IPS-NIHi7 (cell line): ENCODE data around the gene RCOR1.

ENCODE experiments used
- DNase-seq: peaks from one replicate; pipeline ENCODE4 v3.0.0; 2012; ENCODE audit warnings: mixed read lengths; ENCODE audit errors: extremely low spot score

The RCOR1 gene

DNA sequence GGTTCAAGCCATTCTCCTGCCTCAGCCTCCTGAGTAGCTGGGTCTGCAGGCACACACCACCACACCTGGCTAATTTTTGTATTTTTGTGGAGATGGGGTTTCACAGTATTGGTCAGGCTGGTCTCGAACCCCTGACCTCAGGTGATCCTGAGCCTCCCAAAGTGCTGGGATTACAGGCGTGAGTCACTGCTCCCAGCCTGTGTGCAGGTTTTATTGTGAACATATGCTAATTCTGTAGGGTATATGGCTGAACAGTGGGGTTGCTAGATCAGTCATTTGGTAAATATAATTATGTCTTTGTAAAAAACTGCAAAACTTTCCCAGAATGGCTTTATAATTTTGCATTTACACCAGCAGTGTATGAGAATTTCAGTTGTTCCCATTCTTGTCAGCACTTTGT, 85.9 kb downstream of the RCOR1 start:
- DNase-seq: no peak

DNA sequence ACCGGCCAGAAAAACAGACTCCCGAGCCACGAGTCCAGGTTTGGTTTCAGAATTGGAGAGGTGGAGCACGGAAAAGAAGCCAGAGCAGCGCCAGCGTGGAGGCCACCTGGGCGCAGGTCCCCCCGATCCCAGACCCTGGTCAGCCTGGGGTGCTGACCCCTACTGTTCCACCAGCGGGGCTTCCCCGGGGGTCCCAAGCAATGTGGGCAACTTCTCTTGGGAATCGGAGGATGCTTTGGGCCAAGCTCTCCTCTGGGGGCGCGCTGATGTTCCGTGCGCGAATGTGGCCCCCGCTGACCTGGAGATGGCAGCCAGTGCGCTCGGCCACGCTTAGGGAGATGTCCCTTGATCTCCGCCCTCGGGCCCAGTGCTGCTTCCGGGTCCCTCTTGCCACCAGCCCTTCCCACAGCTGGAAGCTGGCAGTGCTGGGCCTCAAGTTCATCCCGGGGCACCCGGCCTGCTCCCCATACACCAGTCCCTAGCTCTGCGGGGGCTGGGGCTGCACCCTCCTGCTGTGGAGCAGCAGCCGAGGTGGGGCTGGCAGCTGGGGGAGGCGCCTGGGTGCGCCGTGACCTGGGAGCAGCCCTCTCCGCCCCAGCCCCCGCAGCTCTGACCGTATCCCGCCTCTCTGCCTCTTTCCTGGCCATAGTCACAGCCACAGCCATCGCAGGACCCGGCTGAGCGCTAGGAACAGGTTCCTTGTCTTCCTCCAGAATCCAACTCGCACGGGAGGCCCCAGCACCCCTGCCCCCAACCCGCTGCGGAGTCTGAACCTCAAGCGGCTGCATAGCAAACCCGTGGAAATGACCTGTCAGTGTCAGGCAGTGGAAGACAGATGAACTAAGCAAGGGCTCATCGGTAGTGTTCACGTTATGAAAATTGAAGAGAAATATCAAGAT, 91.2 kb downstream of the RCOR1 start:
- DNase-seq: peak; percentile 19

DNA sequence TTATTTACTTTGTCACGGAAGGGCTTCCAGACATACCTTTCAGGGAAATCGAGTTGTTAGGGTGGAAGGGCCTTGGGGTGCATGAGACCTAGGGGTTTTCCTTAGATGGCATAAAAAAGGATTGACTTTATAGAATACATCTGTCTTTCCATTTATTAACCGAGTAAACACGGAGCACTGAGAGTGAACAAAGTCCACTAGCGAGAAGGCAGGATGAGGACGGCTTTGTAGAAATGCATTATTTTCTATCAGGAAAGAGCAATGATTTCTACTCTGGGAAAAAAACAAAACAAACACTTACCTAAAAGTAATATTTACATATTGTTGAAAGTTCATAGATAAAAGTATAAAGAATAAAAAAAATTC, 91.8 kb downstream of the RCOR1 start:
- DNase-seq: no peak

DNA sequence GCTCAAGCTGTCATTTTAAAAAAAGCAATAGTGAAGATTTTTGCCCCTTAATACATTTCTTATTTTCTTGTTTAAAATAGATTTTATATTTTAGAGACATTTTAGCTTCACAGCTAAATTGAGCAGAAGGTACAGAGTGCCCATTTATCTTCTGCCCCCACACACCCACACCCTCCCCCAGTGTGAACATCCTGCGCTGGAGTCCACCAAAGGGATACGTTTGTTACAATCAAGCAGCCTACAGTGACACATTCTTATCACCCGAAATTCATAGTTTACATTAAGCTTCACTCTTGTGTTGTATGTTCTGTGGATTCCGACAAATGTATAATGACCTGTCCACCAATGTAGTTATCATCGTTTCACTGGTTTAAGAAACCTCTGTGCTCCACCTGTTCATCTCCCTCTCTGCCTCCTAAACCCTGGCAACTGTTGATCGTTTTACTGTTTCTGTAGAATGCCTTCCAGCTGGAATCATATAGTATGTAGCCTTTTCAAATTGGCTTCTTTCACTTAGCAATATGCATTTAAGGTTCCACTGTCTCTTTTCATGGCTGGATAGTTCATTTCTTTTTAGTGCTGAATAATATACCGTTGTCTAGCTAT, 93.8 kb downstream of the RCOR1 start:
- DNase-seq: no peak

DNA sequence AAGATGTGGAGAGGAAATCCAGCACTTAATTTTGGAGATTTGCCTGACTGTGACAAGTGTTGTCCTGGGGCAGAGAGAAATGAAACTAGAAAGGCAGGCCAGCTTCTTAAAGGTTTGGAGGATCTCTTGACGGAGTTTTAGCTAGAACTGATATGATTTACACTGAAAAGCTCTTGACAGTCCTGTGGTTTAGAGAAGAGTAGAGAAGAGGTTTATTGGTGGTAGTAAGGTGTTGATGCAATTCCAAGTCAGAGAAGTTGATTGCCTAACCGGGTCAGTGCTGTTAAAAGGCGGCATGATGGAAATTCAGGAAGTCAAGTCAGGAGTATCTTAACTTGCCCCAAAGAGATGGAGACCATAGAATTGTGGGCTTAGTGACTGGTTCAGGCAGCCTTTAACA, 95.8 kb downstream of the RCOR1 start:
- no peak for DNase-seq

DNA sequence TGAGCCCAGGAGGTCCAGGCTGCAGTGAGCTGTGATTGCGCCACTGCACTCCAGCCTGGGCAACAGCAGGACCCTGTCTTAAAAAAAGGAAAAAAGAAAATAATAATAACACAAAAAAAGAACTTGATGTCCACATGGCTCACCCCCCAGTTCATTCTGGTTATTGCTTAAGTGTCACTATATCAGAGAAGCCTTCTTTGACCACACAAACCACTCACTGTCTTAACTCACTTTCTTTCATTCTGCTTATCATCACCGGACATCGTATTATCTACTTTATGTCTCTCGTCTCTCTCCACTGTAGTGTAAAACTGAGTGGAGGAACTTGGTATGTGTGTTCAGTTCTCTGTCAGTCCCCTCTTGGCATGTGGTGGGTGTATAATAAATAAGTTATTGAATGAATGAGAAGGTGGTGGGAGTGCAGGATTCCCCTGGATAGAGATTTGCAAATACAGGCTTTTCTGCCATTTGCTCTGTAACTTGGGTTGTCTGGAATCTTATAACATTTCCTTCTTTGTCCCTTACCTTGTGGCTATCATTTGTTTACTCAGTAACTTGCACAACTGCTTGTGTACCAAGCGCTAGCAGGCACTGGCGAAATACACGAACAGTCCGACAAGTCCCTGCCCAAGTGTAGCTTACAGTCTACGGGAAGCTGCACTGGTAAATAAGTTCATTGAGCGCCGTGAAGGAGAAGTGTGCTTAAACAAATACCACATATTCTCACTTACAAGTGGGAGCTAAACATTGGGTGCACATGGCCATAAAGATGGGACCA, 98.2 kb downstream of the RCOR1 start:
- DNase-seq: no peak

DNA sequence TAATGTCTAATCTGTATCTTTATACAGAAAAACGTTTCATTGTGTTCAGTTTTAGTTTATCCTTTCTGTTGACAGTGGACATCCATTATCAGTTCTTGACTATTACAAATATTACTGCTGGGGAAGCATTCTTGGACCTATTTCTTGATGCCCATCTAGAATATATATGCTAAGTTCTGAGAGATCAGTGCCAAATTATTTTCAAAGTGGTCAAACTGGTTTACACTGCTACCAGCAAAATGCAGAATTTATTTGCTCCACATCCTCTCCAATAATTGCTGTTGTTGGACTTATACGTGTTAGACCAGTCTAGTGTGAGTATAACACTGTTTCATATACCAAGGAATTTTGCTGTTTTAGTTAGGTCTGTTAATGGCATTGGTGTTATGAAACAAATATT, 99.3 kb downstream of the RCOR1 start:
- no peak for DNase-seq

DNA sequence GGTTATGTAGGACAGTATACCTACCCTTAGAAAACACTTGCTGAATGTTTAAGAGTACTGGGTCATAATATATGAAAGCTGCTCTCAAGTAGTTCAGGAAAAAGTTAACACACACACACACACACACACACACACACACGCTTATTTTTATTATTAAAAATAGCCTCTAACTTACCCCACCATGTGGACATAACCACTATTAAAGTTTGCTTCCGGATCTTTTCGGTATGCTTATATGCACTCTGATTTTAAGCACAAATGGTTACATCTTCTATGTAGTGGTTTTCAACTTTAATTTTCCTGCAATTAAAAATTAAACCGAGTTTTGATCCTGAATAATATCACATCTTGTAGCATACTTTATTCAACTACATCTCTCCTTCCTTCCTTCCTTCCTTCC, 99.9 kb downstream of the RCOR1 start:
- no peak for DNase-seq

DNA sequence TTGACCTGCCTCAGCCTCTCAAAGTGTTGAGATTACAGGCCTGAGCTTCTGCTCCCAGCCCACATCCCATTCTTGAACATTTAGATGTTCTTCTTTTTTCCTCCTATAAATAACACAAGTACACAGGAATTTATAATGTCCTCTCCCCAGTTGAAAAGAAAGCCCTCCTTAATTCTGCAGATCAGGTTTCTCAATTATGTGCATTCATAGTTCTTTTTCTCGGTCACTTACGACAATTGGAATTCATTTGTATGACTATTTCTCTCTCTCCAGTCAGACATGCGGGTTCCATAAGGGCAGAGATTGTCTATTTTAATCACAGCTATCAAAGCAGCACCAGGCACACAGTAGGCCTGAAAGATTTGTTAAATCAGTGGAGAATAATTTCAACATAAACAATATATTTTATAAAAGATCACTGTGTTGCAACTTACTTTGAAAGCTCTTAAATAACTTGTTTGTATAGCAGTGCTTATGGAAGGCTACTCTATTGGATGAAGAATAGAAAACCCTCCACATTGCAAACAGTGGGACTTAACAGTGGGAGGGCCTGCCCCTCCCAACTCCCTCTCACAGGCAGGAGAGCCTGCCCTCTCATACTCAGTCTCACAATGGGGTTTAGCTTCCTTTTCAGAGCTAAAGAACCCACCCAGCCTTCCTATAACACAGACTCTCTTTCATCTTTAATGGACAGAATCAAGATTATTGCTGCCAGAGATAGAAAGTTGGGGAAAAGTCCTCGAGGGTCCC, 100.7 kb downstream of the RCOR1 start:
- DNase-seq: peak; percentile 58

DNA sequence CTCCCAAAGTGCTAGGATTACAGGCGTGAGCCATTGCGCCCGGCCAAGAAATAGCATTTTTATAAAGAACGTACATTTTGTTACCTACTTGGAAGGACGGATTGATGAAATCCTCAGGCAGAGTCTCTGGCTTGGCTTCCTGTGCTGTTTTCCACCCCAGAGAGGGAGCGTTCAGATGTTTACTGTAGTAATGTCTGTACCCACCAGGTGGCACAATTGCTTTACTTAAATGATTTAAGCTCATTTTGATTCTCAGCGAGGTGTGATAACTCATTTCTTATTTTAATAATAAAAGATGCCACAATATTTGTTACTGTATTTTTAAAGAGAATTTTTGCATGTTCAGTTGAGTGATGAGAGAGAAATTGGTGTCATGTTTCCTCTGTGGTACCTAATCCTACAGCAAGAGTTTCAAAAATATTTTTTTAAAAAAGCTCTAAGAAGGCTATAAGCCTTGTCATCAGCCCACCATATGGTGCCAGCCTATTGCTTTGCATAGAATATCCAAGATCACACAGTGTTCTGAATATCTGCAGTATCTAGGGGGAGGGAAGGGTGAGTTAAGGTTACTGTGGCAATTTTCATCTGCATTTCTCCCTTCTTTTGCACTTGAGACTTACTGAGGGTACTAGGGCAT, 102.2 kb downstream of the RCOR1 start:
- peak; percentile 84 for DNase-seq

DNA sequence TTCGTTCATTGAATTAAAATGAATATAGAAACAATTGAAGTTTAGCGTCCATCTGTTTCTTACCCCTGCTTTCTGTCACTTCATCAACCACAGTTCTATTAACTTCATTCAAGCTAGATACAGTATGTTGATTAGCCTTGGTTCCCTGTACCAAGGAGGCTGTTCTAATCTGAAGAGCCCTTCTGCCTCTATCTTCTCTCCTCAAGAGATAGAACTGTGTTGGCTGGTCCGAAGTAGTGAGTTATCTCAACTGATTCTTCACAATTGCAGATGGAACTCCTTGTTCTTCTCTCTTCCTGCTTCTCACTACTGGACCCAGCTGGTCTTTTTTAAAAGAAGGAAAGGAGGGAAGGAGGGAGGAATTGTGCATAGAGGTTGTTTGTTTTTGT, 102.7 kb downstream of the RCOR1 start:
- no peak for DNase-seq

DNA sequence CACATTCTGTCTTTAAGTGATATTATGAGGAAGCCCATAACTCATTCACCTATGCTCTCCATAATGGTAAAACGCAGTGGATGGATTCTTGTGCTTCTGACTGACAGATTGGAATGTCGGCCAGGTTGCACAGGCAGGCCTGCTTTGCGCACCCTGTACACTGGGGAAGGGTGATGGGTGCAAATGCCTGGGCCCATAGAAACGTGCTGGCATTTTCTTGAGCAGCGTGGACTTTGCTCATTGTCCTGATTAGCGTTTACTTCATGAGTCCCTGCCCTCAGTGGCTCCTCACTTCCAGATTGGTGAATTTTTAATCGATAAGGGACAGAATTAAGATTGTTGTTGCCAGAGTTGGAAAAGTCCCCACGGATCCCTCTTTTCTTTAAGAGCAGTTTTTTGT, 103.9 kb downstream of the RCOR1 start:
- DNase-seq: no peak

DNA sequence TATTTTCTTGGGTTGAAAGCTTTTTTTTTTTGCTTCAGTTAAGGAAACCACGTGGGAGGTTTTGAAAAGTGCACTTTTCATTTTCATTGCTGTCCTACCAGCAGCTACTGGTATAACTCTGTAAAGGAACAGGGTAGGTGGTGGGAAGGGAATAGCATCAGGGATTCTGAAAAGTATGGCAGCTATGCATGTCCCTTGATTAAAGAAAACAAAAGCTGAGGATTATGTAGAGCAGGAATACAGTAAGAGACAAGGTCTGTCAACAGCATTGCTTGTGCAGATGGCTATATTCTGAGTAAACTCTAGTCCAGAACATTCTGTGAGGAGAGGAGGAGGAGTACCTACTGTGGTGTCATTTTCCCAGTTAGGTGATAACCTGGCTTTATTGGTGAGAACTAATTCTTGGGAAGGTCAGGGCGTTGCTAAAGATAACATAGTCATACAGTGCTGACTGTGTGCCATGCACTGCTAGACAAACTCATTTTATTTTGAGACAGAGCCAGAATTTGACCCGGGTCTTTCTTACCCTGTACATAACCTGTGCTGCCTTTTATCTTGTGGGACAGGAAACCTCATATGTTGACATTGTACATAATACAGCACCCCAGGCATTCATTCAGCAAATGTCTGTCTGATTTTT, 104.5 kb downstream of the RCOR1 start:
- DNase-seq: no peak

DNA sequence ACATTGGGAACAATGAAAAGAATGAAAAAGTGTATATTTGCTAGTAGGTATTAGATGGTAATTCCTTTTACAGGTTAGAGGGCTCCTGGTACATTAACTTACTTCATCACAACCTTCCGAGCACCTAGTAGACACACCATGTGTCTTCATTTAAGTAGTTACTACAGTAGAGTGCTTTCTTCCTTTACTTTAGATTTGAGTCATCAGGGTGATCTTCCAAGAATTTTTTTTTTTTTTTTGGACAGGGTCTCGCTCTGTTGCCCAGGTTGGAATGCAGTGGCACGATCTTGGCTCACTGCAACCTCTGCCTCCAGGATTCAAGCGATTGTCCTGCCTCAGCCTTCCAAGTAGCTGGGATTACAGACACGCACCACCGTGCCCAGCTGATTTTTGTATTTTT, 105.1 kb downstream of the RCOR1 start:
- DNase-seq: no peak

DNA sequence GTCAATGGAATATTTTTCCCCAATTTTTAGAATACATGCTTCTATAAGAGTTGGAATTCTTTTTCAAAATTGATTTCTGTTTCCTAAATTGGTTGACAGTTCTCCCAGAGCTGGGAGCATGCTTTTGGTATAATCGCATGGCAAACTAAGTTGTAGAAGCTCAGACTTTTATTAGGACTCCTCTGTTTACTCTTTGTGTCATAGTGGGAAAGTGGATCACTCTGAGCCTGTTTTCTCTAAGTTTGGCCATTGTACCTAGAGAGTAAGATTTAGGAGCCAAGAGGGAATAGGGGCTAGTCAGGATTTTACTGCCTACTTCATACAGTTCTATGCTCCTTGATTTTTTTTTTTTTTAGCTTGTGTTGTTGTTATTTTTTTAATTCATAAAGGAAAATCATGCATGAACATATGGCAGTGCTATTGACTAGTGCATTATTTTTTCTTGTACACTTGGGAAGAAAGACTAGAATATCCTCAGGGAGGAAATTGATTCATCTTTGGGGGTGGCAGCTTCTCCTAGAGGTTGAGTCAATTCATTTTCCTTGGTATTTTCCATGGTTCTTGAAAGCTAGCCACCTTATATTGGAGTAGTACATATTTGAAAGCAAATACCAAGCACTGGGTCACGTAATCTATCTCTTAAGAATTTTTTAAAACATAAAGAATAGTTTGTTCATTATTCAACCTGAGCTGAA, 107.1 kb downstream of the RCOR1 start:
- DNase-seq: no peak

DNA sequence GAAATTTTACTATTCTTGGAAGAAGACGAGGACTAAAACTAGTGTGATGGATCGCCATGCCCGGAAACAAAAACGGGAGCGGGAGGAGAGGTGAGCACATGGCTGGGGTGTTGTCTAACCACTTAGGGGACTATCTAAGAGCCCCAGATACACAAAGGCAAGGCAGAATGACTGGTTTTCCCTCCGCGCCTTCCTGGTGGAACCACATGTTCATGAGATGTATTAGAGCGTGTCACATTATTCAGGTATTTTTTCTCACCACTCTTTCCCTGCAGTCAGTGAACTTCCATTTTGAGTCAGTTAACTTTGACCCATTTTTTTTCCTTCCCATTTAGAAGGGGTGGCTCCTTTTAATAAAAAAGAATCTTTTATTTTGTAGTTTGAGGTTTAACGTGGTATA, 116.0 kb downstream of the RCOR1 start:
- DNase-seq: no peak

DNA sequence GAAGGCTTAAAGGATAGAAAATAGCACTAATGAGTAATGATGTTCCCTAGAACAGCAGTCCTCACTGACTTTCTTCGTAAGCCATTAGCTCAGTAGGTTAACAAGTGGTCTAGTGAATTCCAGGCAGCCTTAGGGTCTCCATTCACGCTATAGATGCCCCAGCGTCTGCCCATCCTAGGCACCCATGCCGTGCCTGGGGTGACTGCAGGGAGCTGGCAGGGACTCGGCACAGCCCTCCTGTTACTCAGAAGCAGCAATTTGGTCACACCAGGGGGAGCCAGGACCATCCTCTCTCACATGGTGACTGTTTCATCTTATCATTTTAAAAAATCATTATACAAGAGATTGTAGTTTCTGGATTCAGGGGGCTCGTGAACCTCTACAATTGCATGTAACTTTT, 118.8 kb downstream of the RCOR1 start:
- no peak for DNase-seq

DNA sequence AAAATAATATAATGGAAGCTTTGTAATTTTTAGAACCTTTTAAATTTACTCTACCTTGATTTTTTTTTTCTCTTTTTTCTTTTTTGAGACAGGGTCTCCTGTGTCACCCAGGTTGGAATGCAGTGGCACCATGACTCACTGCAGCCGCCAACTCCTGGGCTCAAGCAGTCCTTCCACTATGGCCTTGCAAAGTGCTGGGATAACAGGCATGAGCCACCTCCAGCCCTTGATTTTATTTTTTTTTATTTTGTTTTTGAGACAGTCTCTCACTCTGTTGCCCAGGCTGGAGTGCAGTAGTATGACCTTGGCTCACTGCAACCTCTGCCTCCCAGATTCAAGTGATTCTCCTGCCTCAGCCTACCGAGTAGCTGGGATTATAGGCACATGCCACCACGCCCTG, 119.5 kb downstream of the RCOR1 start:
- no peak for DNase-seq

DNA sequence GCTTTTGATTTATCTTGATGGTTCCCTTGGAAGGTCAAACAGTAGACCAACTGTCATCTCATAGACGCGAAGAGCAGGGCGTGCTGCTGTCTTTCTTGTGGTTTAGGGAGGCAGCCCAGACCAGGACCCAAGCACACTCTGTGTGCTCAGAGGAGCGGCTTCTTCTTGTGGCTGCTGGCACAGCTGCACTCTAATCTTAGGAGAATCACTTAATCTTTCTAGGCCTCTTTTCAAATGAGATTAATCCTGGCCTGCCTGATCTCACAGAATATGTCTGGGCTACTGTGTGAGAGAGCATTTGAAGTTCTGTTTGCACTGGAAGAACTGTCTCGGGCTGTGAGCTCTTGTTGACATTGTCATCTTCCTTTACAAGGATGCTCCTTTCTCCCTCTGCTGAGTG, 124.8 kb downstream of the RCOR1 start:
- DNase-seq: no peak

DNA sequence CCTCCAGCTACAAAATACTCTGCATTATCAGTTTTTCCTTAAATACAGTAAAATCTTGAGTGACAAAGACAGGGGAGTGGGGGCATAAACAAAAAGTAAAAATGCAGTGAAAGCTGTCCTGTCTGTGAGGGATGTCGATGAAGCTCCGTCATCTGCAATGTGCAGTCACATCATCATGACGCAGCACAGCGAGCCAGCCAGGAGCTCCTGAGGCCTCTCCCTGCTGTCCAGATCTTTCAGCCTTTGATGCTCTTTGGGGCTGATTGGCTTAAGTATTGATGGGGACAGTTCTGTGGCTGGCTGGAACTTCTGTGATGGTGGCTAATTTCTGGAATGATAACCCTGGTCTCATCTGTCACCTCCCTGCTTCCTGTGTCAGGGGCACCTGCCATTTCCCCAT, 130.2 kb downstream of the RCOR1 start:
- no peak for DNase-seq

DNA sequence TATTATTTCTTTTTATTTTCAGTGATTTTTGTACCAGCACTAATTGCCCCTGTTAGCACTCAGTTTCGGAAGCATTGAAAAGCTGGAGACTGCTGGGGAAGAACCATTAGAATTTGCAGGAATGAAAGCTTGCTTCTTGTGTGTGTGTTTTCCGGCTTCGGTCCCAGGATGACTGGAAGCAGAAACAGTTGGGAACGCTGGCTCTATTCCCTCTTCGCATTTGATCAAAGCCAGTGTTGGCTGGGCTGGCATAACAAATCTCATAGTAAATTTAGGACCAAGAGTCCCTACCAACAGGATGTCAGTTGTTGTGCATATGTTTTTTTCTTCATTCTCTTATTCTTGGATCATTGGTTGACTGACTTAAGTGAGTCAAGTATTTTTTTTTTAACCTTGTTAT, 131.2 kb downstream of the RCOR1 start:
- no peak for DNase-seq
